Adrenal gland (tissue), 5 donors: ENCODE data around the gene PPARGC1A.

Experiments used
- POLR2A ChIP-seq, 2 donors: fragments of 450-650 bp; IDR thresholded peaks; one replicate each; pipeline ENCODE4 v1.6.1; 2017; ENCODE audit warnings: antibody characterized with exemption in 2 of 2, mild to moderate bottlenecking in 2 of 2, moderate library complexity in 1 of 2
- TF ChIP-seq, protein P1 (sequence below), 6 experiments: fragments of 450-650 bp in 4 of 6; fragments of 200-600 bp in 2 of 6; sonication (generic) in 1 of 6; IDR thresholded peaks; 1 replicate in 5 of 6; 2 replicates in 1 of 6; pipeline versions ENCODE4 v1.5.1 to v1.8.0; 2016 to 2021; ENCODE audit warnings: antibody characterized with exemption in 6 of 6, mild to moderate bottlenecking in 2 of 6, moderate library complexity in 1 of 6
- donor health status: DM: no; HTN: no; CAD: no.

DNA sequence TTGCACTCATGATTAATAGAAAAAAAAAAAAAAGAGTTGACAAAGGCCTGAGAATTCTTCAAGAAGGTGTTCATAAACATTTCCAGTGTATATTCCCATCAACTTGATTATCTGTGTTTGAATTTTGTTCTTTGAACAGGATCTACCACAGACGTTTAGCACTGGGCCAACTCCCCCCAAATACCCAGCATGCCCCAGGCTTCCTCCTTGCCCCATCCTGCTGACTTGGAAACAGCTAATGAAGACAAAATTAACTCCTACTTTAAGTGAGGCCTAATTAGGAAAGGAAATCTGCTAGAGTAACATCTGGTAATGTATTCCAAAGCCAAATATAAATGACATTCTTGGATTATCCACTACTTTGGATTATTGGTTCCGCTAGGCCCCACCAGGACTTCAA lies 52.5 kb downstream of the PPARGC1A start:
- TF ChIP-seq POLR2A (IDR thresholded peaks at IDR 0.05): no peak
- TF ChIP-seq, protein P1, sequence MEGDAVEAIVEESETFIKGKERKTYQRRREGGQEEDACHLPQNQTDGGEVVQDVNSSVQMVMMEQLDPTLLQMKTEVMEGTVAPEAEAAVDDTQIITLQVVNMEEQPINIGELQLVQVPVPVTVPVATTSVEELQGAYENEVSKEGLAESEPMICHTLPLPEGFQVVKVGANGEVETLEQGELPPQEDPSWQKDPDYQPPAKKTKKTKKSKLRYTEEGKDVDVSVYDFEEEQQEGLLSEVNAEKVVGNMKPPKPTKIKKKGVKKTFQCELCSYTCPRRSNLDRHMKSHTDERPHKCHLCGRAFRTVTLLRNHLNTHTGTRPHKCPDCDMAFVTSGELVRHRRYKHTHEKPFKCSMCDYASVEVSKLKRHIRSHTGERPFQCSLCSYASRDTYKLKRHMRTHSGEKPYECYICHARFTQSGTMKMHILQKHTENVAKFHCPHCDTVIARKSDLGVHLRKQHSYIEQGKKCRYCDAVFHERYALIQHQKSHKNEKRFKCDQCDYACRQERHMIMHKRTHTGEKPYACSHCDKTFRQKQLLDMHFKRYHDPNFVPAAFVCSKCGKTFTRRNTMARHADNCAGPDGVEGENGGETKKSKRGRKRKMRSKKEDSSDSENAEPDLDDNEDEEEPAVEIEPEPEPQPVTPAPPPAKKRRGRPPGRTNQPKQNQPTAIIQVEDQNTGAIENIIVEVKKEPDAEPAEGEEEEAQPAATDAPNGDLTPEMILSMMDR (IDR thresholded peaks at IDR 0.05): no peak
